Mucosa of descending colon (tissue), 3 donors: Measurements from ENCODE around the gene PAIP1. TPM values are rescaled to one million over a fixed set of nuclear protein-coding genes. Genes with fewer than 3 reads are reported as not detected.

ENCODE experiments used
- ATAC-seq: fragments of 200-7000 bp; cut with Tn5 transposase; one replicate; pipeline ENCODE4 v1.9.1; 2020; ENCODE audit warnings: mild to moderate bottlenecking, moderate library complexity
- DNase-seq, 3 donors: peaks; one replicate each; pipeline ENCODE4 v3.0.0-alpha.2; 2020
- H3K36me3 ChIP-seq: fragments of 200-600 bp; one replicate; pipeline ENCODE4 v1.8.0; 2021; ENCODE audit warnings: low read depth, mild to moderate bottlenecking
- H3K4me1 ChIP-seq: fragments of 200-600 bp; one replicate; pipeline ENCODE4 v1.8.0; 2021; ENCODE audit warnings: low read depth, mild to moderate bottlenecking
- H3K4me3 ChIP-seq: fragments of 200-600 bp; one replicate; pipeline ENCODE4 v1.8.0; 2021; ENCODE audit warnings: mild to moderate bottlenecking
- H3K9me3 ChIP-seq: fragments of 200-600 bp; one replicate; pipeline ENCODE4 v1.8.0; 2021; ENCODE audit warnings: mild to moderate bottlenecking
- intact Hi-C, 2 donors: fragments of 100-400 bp; cut with DNase I in 1 of 2; cut with micrococcal nuclease in 1 of 2; formaldehyde crosslinking; loops; one replicate each; pipeline versions ENCODE4 v1.11.0 to v1.11.1; 2022; cut with DNase I, micrococcal nuclease
- total RNA-seq, 3 donors: library from RNA; stranded (reverse); fragmentation: NEBNext Ultra II Directional in 2 of 3; extraction: Animal tissue kit (Norgen Biotek cat#: 25700) in 2 of 3; gene quantifications; one replicate each; pipeline versions ENCODE4 v1.2.1 to v1.2.4, GENCODE V29; 2021 to 2023
- TF ChIP-seq, protein P1 (sequence below): fragments of 200-600 bp; IDR thresholded peaks from one replicate; pipeline ENCODE4 v1.8.0; 2022; ENCODE audit warnings: antibody characterized with exemption, mild to moderate bottlenecking
- donor health status: DM: no; HTN: no; CAD: no; lungs with moderate emphysema.
- donor health status: DM: no; HTN: no; CAD: no.
- donor health status: DM: no; HTN: yes; CAD: no.

The PAIP1 gene
- total RNA-seq, 3 donors from 2014 or later, result 54.0 to 83.5 (median 57.8) TPM

DNA sequence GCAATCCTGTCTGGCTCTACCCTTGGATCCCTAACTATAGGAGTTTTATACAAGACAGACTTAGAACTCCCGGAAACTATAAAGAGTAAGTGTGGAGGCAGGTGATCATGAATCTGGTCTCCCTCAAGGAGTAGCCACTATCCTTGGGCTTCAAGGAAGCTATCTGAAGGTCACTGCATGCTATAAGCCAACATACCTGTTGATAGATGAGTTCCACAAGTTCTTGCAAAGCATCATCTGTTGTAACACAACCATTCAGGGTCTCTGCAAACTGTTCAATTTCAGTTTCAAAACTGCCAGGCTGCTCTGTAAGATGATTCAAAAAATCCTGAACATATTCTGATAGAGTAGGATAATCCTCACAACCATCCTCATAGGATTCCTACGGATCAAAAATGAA lies 9.3 kb downstream of the PAIP1 start:
- no peaks in the 10 kb centered on the region for H3K9me3 ChIP-seq
- no peak overlapping the region for H3K4me3 ChIP-seq
- TF ChIP-seq, protein P1, sequence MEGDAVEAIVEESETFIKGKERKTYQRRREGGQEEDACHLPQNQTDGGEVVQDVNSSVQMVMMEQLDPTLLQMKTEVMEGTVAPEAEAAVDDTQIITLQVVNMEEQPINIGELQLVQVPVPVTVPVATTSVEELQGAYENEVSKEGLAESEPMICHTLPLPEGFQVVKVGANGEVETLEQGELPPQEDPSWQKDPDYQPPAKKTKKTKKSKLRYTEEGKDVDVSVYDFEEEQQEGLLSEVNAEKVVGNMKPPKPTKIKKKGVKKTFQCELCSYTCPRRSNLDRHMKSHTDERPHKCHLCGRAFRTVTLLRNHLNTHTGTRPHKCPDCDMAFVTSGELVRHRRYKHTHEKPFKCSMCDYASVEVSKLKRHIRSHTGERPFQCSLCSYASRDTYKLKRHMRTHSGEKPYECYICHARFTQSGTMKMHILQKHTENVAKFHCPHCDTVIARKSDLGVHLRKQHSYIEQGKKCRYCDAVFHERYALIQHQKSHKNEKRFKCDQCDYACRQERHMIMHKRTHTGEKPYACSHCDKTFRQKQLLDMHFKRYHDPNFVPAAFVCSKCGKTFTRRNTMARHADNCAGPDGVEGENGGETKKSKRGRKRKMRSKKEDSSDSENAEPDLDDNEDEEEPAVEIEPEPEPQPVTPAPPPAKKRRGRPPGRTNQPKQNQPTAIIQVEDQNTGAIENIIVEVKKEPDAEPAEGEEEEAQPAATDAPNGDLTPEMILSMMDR, result no peak
- ATAC-seq (no peak), DNase-seq (no peak)
- H3K36me3 ChIP-seq, result no peaks in the 10 kb centered on the region
- H3K4me1 ChIP-seq, result no peaks in the 10 kb centered on the region
- intact Hi-C loops, result no loop called here

DNA sequence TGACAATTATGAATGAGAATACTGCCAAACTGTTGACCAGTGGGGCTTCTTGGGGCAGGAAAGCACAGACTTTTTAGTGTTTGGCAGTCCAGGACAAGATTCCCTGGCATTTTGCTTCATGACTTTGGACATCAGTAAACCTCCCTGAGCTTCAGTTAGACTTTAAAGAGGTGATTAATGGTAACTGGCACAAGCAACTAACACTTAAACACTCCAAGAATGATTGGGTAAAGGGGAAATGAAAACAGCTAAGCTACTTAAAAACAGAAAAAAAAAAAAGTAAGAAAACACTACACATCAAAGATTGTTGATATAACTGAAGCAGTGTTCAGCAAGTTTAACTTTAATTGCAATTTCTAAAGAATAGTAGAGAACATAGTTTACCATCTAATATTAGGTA lies 13.4 kb downstream of the PAIP1 start:
- no peaks in the 10 kb centered on the region for H3K9me3 ChIP-seq
- no peaks in the 10 kb centered on the region for H3K4me1 ChIP-seq
- intact Hi-C loops, result no loop called here
- no peak for DNase-seq
- H3K36me3 ChIP-seq, result no peaks in the 10 kb centered on the region
- TF ChIP-seq, protein P1, result no peak
- H3K4me3 ChIP-seq, result no peak overlapping the region
- no peak for ATAC-seq

DNA sequence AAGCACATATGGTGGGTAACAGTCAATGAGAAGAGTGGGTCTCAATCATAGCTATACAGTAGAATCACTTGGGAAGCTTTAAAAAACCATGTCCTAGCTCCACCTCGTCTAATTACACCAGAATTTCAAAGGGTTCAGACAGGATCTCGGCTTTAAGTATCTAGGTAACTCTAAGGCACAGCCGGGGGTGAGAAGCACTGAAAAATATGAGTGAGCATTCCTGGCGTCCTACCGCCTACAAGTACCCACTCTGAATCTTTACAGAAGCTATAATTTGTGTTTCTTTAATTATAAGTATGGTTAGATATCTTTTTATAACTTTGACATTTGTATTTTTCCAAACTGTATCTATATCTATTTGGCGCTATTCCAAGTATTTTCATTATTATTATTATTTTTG lies 16.1 kb downstream of the PAIP1 start:
- Histone ChIP-seq H3K4me3 (no peak overlapping the region), H3K9me3 (no peaks in the 10 kb centered on the region), H3K4me1 (no peaks in the 10 kb centered on the region), H3K36me3 (no peaks in the 10 kb centered on the region)
- no peak for DNase-seq
- TF ChIP-seq, protein P1, result no peak
- no peak for ATAC-seq
- intact Hi-C loops, result no loop called here

DNA sequence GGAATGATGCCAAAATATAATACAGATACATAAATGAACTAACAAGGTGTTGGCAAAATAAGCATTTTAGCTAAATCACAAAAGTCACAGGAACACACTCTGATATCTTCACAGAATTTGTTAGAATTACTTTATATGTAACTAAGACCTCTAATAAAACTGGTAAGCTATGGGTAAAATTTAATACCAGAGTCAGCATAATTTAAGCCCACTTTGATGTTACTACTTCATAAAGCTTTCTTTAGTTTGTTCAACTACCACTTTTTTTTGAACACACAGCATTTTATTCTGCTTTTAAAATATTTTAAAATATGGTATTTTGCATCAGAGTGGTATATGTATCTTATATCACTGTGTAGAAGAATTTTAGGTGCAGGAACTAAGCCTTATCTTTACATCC lies 19.9 kb downstream of the PAIP1 start:
- TF ChIP-seq, protein P1, result no peak
- no peak overlapping the region for H3K4me3 ChIP-seq
- ATAC-seq (no peak), DNase-seq (no peak)
- no peaks in the 10 kb centered on the region for H3K4me1 ChIP-seq
- H3K9me3 ChIP-seq, result no peaks in the 10 kb centered on the region
- peaks cover 13% of the 10 kb centered on the region for H3K36me3 ChIP-seq
- intact Hi-C loops, result no loop called here

DNA sequence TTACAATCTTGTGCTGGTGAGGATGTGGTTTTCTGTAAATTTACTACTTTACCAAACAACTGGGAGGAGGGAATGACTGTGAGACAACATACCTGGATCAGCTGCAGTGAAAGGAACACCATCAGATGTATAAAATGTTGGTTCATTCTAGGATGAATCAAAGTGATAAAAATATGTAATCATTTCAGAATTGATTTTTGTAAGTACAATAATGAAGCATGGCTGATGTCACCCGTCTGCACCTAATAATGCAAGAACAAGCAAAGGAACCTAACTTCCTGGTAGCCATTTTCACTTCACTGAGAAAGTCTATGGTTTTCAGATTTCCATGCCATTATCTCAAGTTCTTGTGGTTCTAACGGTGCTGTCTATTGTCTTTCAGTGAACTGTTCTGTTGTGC lies 23.2 kb downstream of the PAIP1 start:
- TF ChIP-seq, protein P1, result no peak
- H3K4me3 ChIP-seq, result no peak overlapping the region
- intact Hi-C loops, result no loop called here
- ATAC-seq (no peak), DNase-seq (no peak)
- H3K9me3 ChIP-seq, result no peaks in the 10 kb centered on the region
- no peaks in the 10 kb centered on the region for H3K4me1 ChIP-seq
- H3K36me3 ChIP-seq, result peaks cover 13% of the 10 kb centered on the region

DNA sequence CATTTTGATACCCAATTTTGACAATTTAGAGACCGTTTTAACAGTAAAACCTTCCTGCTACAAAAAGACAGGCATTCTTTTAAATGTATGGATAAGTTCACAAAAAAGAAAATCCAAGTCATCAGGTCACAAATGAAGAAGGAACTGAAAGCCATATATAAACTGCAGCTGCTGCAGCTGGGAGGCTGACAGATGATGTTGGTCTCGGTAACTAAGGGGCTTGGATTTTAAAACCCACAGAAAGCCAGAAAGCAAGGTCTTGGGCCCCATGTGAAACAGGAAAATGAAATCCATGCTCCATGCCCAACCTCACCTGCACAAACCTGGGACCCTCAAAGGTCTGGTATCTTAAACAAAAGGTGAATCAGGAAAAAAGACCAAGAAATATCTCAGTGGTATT lies 26.2 kb downstream of the PAIP1 start:
- DNase-seq (no peak), ATAC-seq (no peak)
- H3K9me3 ChIP-seq, result no peaks in the 10 kb centered on the region
- TF ChIP-seq, protein P1, result no peak
- no peak overlapping the region for H3K4me3 ChIP-seq
- peaks cover 13% of the 10 kb centered on the region for H3K36me3 ChIP-seq
- no peaks in the 10 kb centered on the region for H3K4me1 ChIP-seq
- intact Hi-C loops, result no loop called here
